Neural progenitor cell (in vitro differentiated cells): ENCODE measurements around the gene SARDH.

Experiments
- EZH2 ChIP-seq: fragments of 200-600 bp; sonication (generic); IDR thresholded peaks from 2 replicates; pipeline ENCODE4 v1.6.1; 2017; ENCODE audit warnings: antibody characterized with exemption, mild to moderate bottlenecking, moderate library complexity
- EZH2phosphoT487 ChIP-seq: fragments of 200-600 bp; sonication (generic); IDR thresholded peaks from 2 replicates; pipeline ENCODE4 v1.6.1; 2017; ENCODE audit warnings: antibody characterized with exemption
- TF ChIP-seq, protein P1 (sequence below): fragments of 200-600 bp; sonication (generic); IDR thresholded peaks from 2 replicates; pipeline ENCODE4 v1.5.1; 2017; ENCODE audit warnings: antibody characterized with exemption, mild to moderate bottlenecking

DNA sequence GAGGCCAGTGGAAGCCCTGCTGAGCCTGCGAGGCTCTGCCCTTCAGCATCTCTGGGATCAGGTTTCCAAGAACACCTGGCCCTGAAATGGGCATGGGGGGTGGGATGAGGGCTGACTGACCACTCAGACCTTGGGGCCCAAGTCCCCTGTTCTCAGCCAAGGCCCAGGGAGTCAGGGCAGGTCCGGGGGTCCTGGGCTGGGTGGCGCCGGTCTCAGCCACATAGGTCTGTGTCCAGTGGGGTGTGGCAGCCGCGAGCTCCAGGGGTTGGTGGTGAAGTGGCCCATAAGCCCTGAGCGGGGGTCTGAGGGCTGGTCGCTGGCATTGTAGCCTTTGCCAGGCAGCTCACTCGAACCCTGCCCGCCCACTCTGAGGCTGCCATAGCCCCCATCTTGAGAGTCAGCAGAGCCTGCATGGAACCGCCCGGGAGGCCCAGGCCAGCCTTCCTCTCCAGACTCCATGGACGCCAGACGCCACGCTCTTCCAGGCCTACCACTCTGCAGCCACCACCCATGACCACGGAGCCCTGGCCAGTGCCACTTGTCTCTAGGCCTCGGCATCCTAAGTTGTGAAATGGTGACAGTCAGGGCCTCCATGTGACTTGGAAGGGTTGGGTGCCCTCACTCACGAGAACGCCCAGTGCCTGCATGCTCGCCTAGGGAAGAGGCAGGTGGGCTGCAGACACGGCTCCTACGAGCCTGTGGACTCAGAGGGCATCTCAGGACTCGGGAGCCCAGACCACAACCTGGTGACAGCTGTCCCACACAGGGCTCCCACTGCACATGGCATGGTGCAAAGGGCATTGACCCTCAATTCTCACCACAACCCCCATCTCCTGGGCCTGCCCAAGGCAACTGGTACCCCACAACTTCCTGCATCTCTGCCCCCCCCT lies 108.7 kb downstream of the SARDH start:
- TF ChIP-seq, protein P1, sequence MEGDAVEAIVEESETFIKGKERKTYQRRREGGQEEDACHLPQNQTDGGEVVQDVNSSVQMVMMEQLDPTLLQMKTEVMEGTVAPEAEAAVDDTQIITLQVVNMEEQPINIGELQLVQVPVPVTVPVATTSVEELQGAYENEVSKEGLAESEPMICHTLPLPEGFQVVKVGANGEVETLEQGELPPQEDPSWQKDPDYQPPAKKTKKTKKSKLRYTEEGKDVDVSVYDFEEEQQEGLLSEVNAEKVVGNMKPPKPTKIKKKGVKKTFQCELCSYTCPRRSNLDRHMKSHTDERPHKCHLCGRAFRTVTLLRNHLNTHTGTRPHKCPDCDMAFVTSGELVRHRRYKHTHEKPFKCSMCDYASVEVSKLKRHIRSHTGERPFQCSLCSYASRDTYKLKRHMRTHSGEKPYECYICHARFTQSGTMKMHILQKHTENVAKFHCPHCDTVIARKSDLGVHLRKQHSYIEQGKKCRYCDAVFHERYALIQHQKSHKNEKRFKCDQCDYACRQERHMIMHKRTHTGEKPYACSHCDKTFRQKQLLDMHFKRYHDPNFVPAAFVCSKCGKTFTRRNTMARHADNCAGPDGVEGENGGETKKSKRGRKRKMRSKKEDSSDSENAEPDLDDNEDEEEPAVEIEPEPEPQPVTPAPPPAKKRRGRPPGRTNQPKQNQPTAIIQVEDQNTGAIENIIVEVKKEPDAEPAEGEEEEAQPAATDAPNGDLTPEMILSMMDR, result no peak
- TF ChIP-seq EZH2 (no peak), EZH2phosphoT487 (no peak)
